ENCODE results near the gene PCDHA12. TPM values are rescaled to one million over a fixed set of nuclear protein-coding genes. Genes with fewer than 3 reads are reported as not detected.

Gene PCDHA12
- total and polyA plus RNA-seq, 7 experiments from 2014 or later = not detected

- Histone ChIP-seq H3K36me3 (ENCODE audit: control insufficient read depth in 2 of 3, insufficient read depth in 3 of 3, low read length in 3 of 3) (no peaks in the 10 kb centered on the region), H3K27ac (ENCODE audit: low read depth, low read length) (no peak within 1 kb of the TSS), H3K4me1 (ENCODE audit: control insufficient read depth in 2 of 2, insufficient read depth in 2 of 2, low read length in 2 of 2) (no peaks in the 10 kb centered on the region), H3K9me3 (ENCODE audit: control insufficient read depth in 2 of 3, low read length in 3 of 3) (peaks cover 0 to 21% (median 0%) of the 10 kb centered on the region in 3 experiments), H3K4me3 (ENCODE audit: low read length) (no peak within 1 kb of the TSS), H3K27me3 (ENCODE audit: control insufficient read depth in 2 of 2, insufficient read depth in 2 of 2, low read length in 2 of 2) (no peaks in the 10 kb centered on the region)
- ATAC-seq (no peak), DNase-seq (no peak)
- H3K4me1 Mint-ChIP-seq = no peaks in the 10 kb centered on the region
- peak within 1 kb of the TSS in 1 of 9 donors; percentile 46 for H3K27ac Mint-ChIP-seq
- POLR2A ChIA-PET = no interaction called here
- peaks cover 11 to 81% (median 35%) of the 10 kb centered on the region in 11 donors for H3K9me3 Mint-ChIP-seq
- H3K36me3 Mint-ChIP-seq = peaks cover 0 to 40% (median 4%) of the 10 kb centered on the region in 5 donors
- H3K27me3 Mint-ChIP-seq = peaks cover 0 to 56% (median 50%) of the 10 kb centered on the region in 5 donors
- intact Hi-C loops (cut with micrococcal nuclease) = loop anchor here in 1 of 2 donors (5.0 kb wide), 1 partner anchor 40 kb away; the partner anchor contains the start of gene PCDHA8
- H3K4me3 Mint-ChIP-seq = no peak within 1 kb of the TSS
- CTCF ChIA-PET = no interaction called here
Observed at GRCh38 chr5:140881889-140882590, 6.9 kb downstream of the PCDHA12 start, which contains the start of gene PCDHA13. Gene PCDHA13, plus strand, starts transcription at chr5:140882124. Its CDS starts 145 bp downstream, at chr5:140882269.

GRCh38 chr5:140882591-140882899, 7.4 kb downstream of the PCDHA12 start:
- POLR2A ChIA-PET = no interaction called here
- intact Hi-C loops (cut with micrococcal nuclease) = loop anchor here in 1 of 2 donors (5.0 kb wide), 1 partner anchor 40 kb away; the partner anchor contains the start of gene PCDHA8
- Mint-ChIP-seq H3K4me3 (no peak overlapping the region), H3K27ac (peak overlapping the region in 1 of 9 donors; percentile 46), H3K4me1 (no peaks in the 10 kb centered on the region), H3K27me3 (peaks cover 0 to 56% (median 53%) of the 10 kb centered on the region in 5 donors), H3K36me3 (peaks cover 0 to 40% (median 5%) of the 10 kb centered on the region in 5 donors), H3K9me3 (peaks cover 14 to 82% (median 37%) of the 10 kb centered on the region in 11 donors)
- H3K36me3 ChIP-seq (ENCODE audit: control insufficient read depth in 2 of 3, insufficient read depth in 3 of 3, low read length in 3 of 3) = no peaks in the 10 kb centered on the region
- H3K9me3 ChIP-seq (ENCODE audit: control insufficient read depth in 2 of 3, low read length in 3 of 3) = peaks cover 0 to 16% (median 0%) of the 10 kb centered on the region in 3 experiments
- ATAC-seq (no peak), DNase-seq (no peak)
- H3K27me3 ChIP-seq (ENCODE audit: control insufficient read depth in 2 of 2, insufficient read depth in 2 of 2, low read length in 2 of 2) = no peaks in the 10 kb centered on the region
- no peak overlapping the region for H3K27ac ChIP-seq (ENCODE audit: low read depth, low read length)
- no peaks in the 10 kb centered on the region for H3K4me1 ChIP-seq (ENCODE audit: control insufficient read depth in 2 of 2, insufficient read depth in 2 of 2, low read length in 2 of 2)
- CTCF ChIA-PET = no interaction called here
- H3K4me3 ChIP-seq (ENCODE audit: low read length) = no peak overlapping the region

- DNase-seq (no peak), ATAC-seq (no peak)
- peaks cover 14 to 79% (median 37%) of the 10 kb centered on the region in 11 donors for H3K9me3 Mint-ChIP-seq
- H3K9me3 ChIP-seq (ENCODE audit: control insufficient read depth in 2 of 3, low read length in 3 of 3) = peaks cover 0 to 16% (median 0%) of the 10 kb centered on the region in 3 experiments
- H3K27me3 Mint-ChIP-seq = peaks cover 0 to 56% (median 53%) of the 10 kb centered on the region in 5 donors
- peaks cover 0 to 39% (median 5%) of the 10 kb centered on the region in 5 donors for H3K36me3 Mint-ChIP-seq
- no peaks in the 10 kb centered on the region for H3K4me1 ChIP-seq (ENCODE audit: control insufficient read depth in 2 of 2, insufficient read depth in 2 of 2, low read length in 2 of 2)
- no peak overlapping the region for H3K27ac ChIP-seq (ENCODE audit: low read depth, low read length)
- ChIA-PET POLR2A (no interaction called here), CTCF (no interaction called here)
- H3K4me3 ChIP-seq (ENCODE audit: low read length) = no peak overlapping the region
- no peaks in the 10 kb centered on the region for H3K27me3 ChIP-seq (ENCODE audit: control insufficient read depth in 2 of 2, insufficient read depth in 2 of 2, low read length in 2 of 2)
- no peak overlapping the region for H3K27ac Mint-ChIP-seq
- H3K36me3 ChIP-seq (ENCODE audit: control insufficient read depth in 2 of 3, insufficient read depth in 3 of 3, low read length in 3 of 3) = no peaks in the 10 kb centered on the region
- intact Hi-C loops (cut with micrococcal nuclease) = loop anchor here in 1 of 2 donors (5.0 kb wide), 1 partner anchor 41 kb away; the partner anchor contains the start of gene PCDHA8
- no peak overlapping the region for H3K4me3 Mint-ChIP-seq
- H3K4me1 Mint-ChIP-seq = no peaks in the 10 kb centered on the region
Observed at GRCh38 chr5:140883373-140883772, 8.3 kb downstream of the PCDHA12 start.

- intact Hi-C loops (cut with micrococcal nuclease) = loop anchor here in 1 of 2 donors (5.0 kb wide), 1 partner anchor 42 kb away; the partner anchor contains the start of gene PCDHA8
- Mint-ChIP-seq H3K9me3 (peaks cover 14 to 72% (median 37%) of the 10 kb centered on the region in 11 donors), H3K4me3 (no peak overlapping the region), H3K27me3 (peaks cover 0 to 49% (median 46%) of the 10 kb centered on the region in 5 donors), H3K27ac (no peak overlapping the region), H3K36me3 (peaks cover 0 to 32% (median 5%) of the 10 kb centered on the region in 5 donors), H3K4me1 (no peaks in the 10 kb centered on the region)
- no peak overlapping the region for H3K4me3 ChIP-seq (ENCODE audit: low read length)
- no peak overlapping the region for H3K27ac ChIP-seq (ENCODE audit: low read depth, low read length)
- ATAC-seq (no peak), DNase-seq (no peak)
- peaks cover 0 to 16% (median 0%) of the 10 kb centered on the region in 3 experiments for H3K9me3 ChIP-seq (ENCODE audit: control insufficient read depth in 2 of 3, low read length in 3 of 3)
- no peaks in the 10 kb centered on the region for H3K27me3 ChIP-seq (ENCODE audit: control insufficient read depth in 2 of 2, insufficient read depth in 2 of 2, low read length in 2 of 2)
- CTCF ChIA-PET = no interaction called here
- no peaks in the 10 kb centered on the region for H3K36me3 ChIP-seq (ENCODE audit: control insufficient read depth in 2 of 3, insufficient read depth in 3 of 3, low read length in 3 of 3)
- POLR2A ChIA-PET = no interaction called here
- H3K4me1 ChIP-seq (ENCODE audit: control insufficient read depth in 2 of 2, insufficient read depth in 2 of 2, low read length in 2 of 2) = no peaks in the 10 kb centered on the region
Observed at GRCh38 chr5:140883927-140884697, 9.0 kb downstream of the PCDHA12 start.

- DNase-seq (no peak), ATAC-seq (no peak)
- Histone ChIP-seq H3K27ac (ENCODE audit: low read depth, low read length) (no peak overlapping the region), H3K4me3 (ENCODE audit: low read length) (no peak overlapping the region), H3K4me1 (ENCODE audit: control insufficient read depth in 2 of 2, insufficient read depth in 2 of 2, low read length in 2 of 2) (no peaks in the 10 kb centered on the region), H3K27me3 (ENCODE audit: control insufficient read depth in 2 of 2, insufficient read depth in 2 of 2, low read length in 2 of 2) (no peaks in the 10 kb centered on the region), H3K36me3 (ENCODE audit: control insufficient read depth in 2 of 3, insufficient read depth in 3 of 3, low read length in 3 of 3) (no peaks in the 10 kb centered on the region), H3K9me3 (ENCODE audit: control insufficient read depth in 2 of 3, low read length in 3 of 3) (no peaks in the 10 kb centered on the region)
- Mint-ChIP-seq H3K4me3 (no peak overlapping the region), H3K27me3 (peaks cover 0 to 22% (median 17%) of the 10 kb centered on the region in 5 donors), H3K36me3 (peaks cover 0 to 6% (median 0%) of the 10 kb centered on the region in 5 donors), H3K4me1 (no peaks in the 10 kb centered on the region), H3K27ac (no peak overlapping the region), H3K9me3 (peaks cover 0 to 43% (median 9%) of the 10 kb centered on the region in 11 donors)
- POLR2A ChIA-PET = no interaction called here
- CTCF ChIA-PET = no interaction called here
- intact Hi-C loops (cut with micrococcal nuclease) = no loop called here
Observed at GRCh38 chr5:140916325-140916724, 41.2 kb downstream of the PCDHA12 start.

GRCh38 chr5:140923601-140924000, 48.5 kb downstream of the PCDHA12 start:
- POLR2A ChIA-PET = no interaction called here
- Mint-ChIP-seq H3K9me3 (peaks cover 0 to 43% (median 8%) of the 10 kb centered on the region in 11 donors), H3K4me1 (peaks cover 0 to 16% (median 10%) of the 10 kb centered on the region in 7 donors), H3K27me3 (peaks cover 23 to 61% (median 58%) of the 10 kb centered on the region in 5 donors), H3K36me3 (peaks cover 0 to 6% (median 5%) of the 10 kb centered on the region in 5 donors), H3K27ac (no peak overlapping the region), H3K4me3 (peak overlapping the region in 1 of 10 donors; percentile 4)
- H3K4me1 ChIP-seq (ENCODE audit: control insufficient read depth in 2 of 2, insufficient read depth in 2 of 2, low read length in 2 of 2) = no peaks in the 10 kb centered on the region
- H3K27me3 ChIP-seq (ENCODE audit: control insufficient read depth in 2 of 2, insufficient read depth in 2 of 2, low read length in 2 of 2) = no peaks in the 10 kb centered on the region
- H3K27ac ChIP-seq (ENCODE audit: low read depth, low read length) = no peak overlapping the region
- ATAC-seq (no peak), DNase-seq (no peak)
- H3K9me3 ChIP-seq (ENCODE audit: control insufficient read depth in 2 of 3, low read length in 3 of 3) = no peaks in the 10 kb centered on the region
- intact Hi-C loops (cut with micrococcal nuclease) = no loop called here
- H3K4me3 ChIP-seq (ENCODE audit: low read length) = no peak overlapping the region
- H3K36me3 ChIP-seq (ENCODE audit: control insufficient read depth in 2 of 3, insufficient read depth in 3 of 3, low read length in 3 of 3) = no peaks in the 10 kb centered on the region
- CTCF ChIA-PET = interaction anchor here (0.7 kb wide), 1 partner anchor 9 kb away, joined by 3 read pairs; no protein-coding TSS in a partner anchor
